Neural cell (in vitro differentiated cells): ENCODE data around the gene RABGAP1L.
"Not testable (repeated sequence)": the region's sequence is repeated elsewhere in the genome, so short reads cannot be mapped to it uniquely, and the experiment has no call there.

Source experiments
- EP300 ChIP-seq: fragments of 450-650 bp; conservative IDR thresholded peaks from 2 replicates; pipeline ENCODE4 v1.6.1; 2014; ENCODE audit warnings: antibody characterized with exemption, mild to moderate bottlenecking, moderate library complexity; ENCODE audit not compliant: poor library complexity, severe bottlenecking
- EZH2 ChIP-seq: fragments of 200-600, 300-800 bp; shearing (Covaris generic), sonication (generic); IDR thresholded peaks from 2 replicates; pipeline ENCODE4 v1.6.1; 2014; ENCODE audit warnings: antibody characterized with exemption, low read length, borderline replicate concordance, mild to moderate bottlenecking; ENCODE audit not compliant: insufficient read depth, poor library complexity, severe bottlenecking
- POLR2AphosphoS5 ChIP-seq: IDR thresholded peaks from 2 replicates; pipeline ENCODE4 v1.6.1; 2012
- TAF1 ChIP-seq: IDR thresholded peaks from 2 replicates; pipeline ENCODE4 v1.6.1; 2012; ENCODE audit warnings: low read depth
- TF ChIP-seq, protein P1 (sequence below): fragments of 450-650 bp; IDR thresholded peaks from 2 replicates; pipeline ENCODE4 v1.5.1; 2014; ENCODE audit warnings: antibody characterized with exemption, mild to moderate bottlenecking, moderate library complexity; ENCODE audit not compliant: poor library complexity, severe bottlenecking
- TF ChIP-seq, protein P2 (sequence below): IDR thresholded peaks from 2 replicates; pipeline ENCODE4 v1.6.1; 2012; ENCODE audit warnings: borderline replicate concordance

DNA sequence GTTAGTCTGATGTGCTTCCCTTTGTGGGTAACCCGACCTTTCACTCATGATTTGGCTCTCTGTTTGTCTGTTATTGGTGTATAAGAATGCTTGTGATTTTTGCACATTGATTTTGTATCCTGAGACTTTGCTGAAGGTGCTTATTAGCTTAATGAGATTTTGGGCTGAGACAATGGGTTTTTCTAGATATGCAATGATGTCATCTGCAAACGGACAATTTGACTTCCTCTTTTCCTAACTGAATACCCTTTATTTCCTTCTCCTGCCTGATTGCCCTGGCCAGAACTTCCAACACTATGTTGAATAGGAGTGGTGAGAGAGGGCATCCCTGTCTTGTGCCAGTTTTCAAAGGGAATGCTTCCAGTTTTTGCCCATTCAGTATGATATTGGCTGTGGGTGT lies 490.3 kb downstream of the RABGAP1L start:
- not testable (repeated sequence) for TF ChIP-seq EZH2, POLR2AphosphoS5, TAF1, EP300
- TF ChIP-seq, protein P1, sequence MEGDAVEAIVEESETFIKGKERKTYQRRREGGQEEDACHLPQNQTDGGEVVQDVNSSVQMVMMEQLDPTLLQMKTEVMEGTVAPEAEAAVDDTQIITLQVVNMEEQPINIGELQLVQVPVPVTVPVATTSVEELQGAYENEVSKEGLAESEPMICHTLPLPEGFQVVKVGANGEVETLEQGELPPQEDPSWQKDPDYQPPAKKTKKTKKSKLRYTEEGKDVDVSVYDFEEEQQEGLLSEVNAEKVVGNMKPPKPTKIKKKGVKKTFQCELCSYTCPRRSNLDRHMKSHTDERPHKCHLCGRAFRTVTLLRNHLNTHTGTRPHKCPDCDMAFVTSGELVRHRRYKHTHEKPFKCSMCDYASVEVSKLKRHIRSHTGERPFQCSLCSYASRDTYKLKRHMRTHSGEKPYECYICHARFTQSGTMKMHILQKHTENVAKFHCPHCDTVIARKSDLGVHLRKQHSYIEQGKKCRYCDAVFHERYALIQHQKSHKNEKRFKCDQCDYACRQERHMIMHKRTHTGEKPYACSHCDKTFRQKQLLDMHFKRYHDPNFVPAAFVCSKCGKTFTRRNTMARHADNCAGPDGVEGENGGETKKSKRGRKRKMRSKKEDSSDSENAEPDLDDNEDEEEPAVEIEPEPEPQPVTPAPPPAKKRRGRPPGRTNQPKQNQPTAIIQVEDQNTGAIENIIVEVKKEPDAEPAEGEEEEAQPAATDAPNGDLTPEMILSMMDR, result not testable (repeated sequence)
- TF ChIP-seq, protein P2, sequence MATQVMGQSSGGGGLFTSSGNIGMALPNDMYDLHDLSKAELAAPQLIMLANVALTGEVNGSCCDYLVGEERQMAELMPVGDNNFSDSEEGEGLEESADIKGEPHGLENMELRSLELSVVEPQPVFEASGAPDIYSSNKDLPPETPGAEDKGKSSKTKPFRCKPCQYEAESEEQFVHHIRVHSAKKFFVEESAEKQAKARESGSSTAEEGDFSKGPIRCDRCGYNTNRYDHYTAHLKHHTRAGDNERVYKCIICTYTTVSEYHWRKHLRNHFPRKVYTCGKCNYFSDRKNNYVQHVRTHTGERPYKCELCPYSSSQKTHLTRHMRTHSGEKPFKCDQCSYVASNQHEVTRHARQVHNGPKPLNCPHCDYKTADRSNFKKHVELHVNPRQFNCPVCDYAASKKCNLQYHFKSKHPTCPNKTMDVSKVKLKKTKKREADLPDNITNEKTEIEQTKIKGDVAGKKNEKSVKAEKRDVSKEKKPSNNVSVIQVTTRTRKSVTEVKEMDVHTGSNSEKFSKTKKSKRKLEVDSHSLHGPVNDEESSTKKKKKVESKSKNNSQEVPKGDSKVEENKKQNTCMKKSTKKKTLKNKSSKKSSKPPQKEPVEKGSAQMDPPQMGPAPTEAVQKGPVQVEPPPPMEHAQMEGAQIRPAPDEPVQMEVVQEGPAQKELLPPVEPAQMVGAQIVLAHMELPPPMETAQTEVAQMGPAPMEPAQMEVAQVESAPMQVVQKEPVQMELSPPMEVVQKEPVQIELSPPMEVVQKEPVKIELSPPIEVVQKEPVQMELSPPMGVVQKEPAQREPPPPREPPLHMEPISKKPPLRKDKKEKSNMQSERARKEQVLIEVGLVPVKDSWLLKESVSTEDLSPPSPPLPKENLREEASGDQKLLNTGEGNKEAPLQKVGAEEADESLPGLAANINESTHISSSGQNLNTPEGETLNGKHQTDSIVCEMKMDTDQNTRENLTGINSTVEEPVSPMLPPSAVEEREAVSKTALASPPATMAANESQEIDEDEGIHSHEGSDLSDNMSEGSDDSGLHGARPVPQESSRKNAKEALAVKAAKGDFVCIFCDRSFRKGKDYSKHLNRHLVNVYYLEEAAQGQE, result not testable (repeated sequence)
